ENCODE results near the gene ZNF487.

GRCh38 chr10:43391496-43391895 is 45.4 kb upstream of the ZNF487 start:
- TF ChIP-seq CTCF (IDR thresholded peaks at IDR 0.05), result no peak
- no peak for TF ChIP-seq POLR2AphosphoS5 (IDR thresholded peaks at IDR 0.05)
- no peak for TF ChIP-seq POLR2A (IDR thresholded peaks at IDR 0.05)

Measured in upper lobe of left lung (tissue), 4 donors.